Immature natural killer cell (primary cell): ENCODE data around the gene LDB2. TPM values are rescaled to one million over a fixed set of nuclear protein-coding genes. Genes with fewer than 3 reads are reported as not detected.

ENCODE experiments used
- DNase-seq, 3 donors: peaks; one replicate each; pipeline ENCODE4 v3.0.0; 2022; ENCODE audit warnings: mixed read lengths in 1 of 3
- H3K27ac Mint-ChIP-seq, 6 donors: one replicate each; pipeline ENCODE4 v1.8.0; 2020; ENCODE audit warnings: mixed read lengths in 6 of 6, mild to moderate bottlenecking in 5 of 6, inconsistent platforms in 4 of 6, moderate library complexity in 3 of 6
- H3K27me3 Mint-ChIP-seq, 3 donors: one replicate each; pipeline ENCODE4 v1.8.0; 2020 to 2021; ENCODE audit warnings: low read depth in 3 of 3, mild to moderate bottlenecking in 3 of 3, mixed read lengths in 3 of 3, moderate library complexity in 3 of 3, inconsistent platforms in 1 of 3
- H3K36me3 Mint-ChIP-seq, 3 donors: one replicate each; pipeline ENCODE4 v1.8.0; 2020; ENCODE audit warnings: mixed read lengths in 3 of 3, inconsistent platforms in 2 of 3, mild to moderate bottlenecking in 2 of 3
- H3K4me1 Mint-ChIP-seq, 2 donors: one replicate each; pipeline ENCODE4 v1.8.0; 2020; ENCODE audit warnings: inconsistent platforms in 2 of 2, mild to moderate bottlenecking in 2 of 2, mixed read lengths in 2 of 2, moderate library complexity in 1 of 2
- H3K4me3 Mint-ChIP-seq, 5 donors: one replicate each; pipeline ENCODE4 v1.8.0; 2020; ENCODE audit warnings: mild to moderate bottlenecking in 5 of 5, mixed read lengths in 5 of 5, inconsistent platforms in 3 of 5, moderate library complexity in 3 of 5
- H3K9me3 Mint-ChIP-seq, 6 donors: one replicate each; pipeline ENCODE4 v1.8.0; 2020; ENCODE audit warnings: mild to moderate bottlenecking in 6 of 6, mixed read lengths in 6 of 6, inconsistent platforms in 4 of 6, moderate library complexity in 3 of 6
- polyA plus RNA-seq, 3 donors: library from polyadenylated mRNA; unstranded; fragments of 300-500 nt; fragmentation: Illumina TruSeq; gene quantifications; one replicate each; pipeline ENCODE4 v1.2.3, GENCODE V29; 2021

LDB2 gene
- polyA plus RNA-seq, 3 donors from 2014 or later = 6.9 to 15.8 (median 7.5) TPM

DNA sequence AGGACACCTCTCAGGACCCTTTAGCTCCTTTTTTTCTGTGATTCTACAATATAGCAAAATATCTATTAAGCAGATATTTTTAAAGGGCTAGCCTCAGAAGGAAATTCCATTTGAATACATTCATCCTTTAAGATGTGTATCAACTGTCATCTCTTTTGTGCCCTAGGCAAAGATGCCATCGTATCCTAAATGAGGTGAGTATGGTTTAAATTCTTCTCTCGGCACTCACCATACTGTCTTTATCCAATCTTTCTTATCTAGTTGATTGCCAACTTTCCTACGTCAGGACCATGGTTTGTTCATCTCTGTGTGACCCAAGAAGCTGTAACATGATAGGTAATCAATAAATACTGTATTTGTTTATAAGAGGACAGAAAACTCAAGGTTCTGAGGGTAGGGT is 176.0 kb downstream of the LDB2 start:
- Mint-ChIP-seq H3K27ac (no peak overlapping the region), H3K4me3 (no peak overlapping the region), H3K36me3 (peaks cover 0 to 8% (median 8%) of the 10 kb centered on the region in 3 donors), H3K27me3 (peaks cover 0 to 3% (median 2%) of the 10 kb centered on the region in 3 donors), H3K9me3 (peaks cover 0 to 6% (median 3%) of the 10 kb centered on the region in 6 donors), H3K4me1 (peaks cover 11 to 14% of the 10 kb centered on the region in 2 donors)
- DNase-seq = no peak

DNA sequence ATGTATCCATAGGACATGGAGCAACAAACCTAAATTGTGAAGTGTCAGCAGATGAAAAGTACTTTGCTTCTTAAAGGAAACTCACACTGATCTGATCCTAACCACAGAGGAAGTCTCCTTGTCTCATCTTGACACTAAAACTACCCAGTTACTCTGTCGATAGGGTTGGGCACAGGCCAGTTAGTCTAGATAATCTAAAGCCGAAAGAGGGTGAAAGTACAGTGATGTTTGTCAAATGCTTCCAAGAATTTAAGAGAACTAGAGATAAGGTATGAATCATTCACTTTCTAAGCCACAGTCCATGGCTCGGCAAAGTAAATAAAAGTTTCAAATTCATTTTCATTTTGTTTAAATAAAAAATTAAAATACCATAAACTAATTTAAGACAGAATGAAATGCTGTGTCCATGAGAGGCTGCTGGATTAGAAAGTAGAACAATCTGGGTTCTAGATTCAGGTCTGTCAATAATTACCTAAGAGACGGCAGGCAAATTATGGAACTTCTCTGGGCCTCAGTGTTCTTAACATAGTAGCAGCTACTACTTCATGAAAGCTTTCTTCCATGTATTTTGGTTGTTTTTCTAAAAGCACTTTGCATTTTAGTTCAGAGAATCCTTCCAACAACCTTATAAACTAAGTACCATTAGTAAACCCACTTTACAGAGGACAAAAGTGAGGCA is 176.7 kb downstream of the LDB2 start:
- DNase-seq = peak in 1 of 3 donors; percentile 3
- Mint-ChIP-seq H3K4me3 (peak overlapping the region in 4 of 5 donors; percentile 44 to 71 (median 58)), H3K27me3 (peaks cover 0 to 3% (median 2%) of the 10 kb centered on the region in 3 donors), H3K9me3 (peaks cover 0 to 6% (median 3%) of the 10 kb centered on the region in 6 donors), H3K4me1 (peaks cover 11 to 14% of the 10 kb centered on the region in 2 donors), H3K27ac (peak overlapping the region in 3 of 6 donors; percentile 40 to 81 (median 71)), H3K36me3 (peaks cover 0 to 5% (median 5%) of the 10 kb centered on the region in 3 donors)

DNA sequence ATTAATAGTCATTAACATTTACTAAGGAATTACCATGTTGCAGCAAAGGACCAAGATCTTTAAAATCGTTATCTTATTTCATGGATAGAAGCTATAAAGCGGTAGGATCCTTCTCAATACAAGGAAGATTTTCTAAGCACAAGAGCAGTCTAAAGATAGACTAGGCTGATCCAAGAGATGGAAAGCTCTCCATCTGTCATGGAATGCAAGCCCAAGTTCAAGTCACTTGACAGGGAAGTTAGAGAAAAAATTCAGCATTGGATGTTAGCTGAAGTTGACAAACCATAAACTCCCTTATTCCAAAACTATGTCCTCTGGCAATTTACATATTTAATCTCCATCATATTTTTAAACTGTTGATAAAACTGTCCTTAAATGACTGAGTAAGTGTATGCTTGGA is 177.7 kb downstream of the LDB2 start:
- no peak for DNase-seq
- H3K27ac Mint-ChIP-seq = no peak overlapping the region
- peaks cover 0 to 3% (median 2%) of the 10 kb centered on the region in 3 donors for H3K27me3 Mint-ChIP-seq
- H3K4me3 Mint-ChIP-seq = peak overlapping the region in 1 of 5 donors; percentile 15
- peaks cover 11 to 14% of the 10 kb centered on the region in 2 donors for H3K4me1 Mint-ChIP-seq
- H3K36me3 Mint-ChIP-seq = peaks cover 0 to 5% (median 5%) of the 10 kb centered on the region in 3 donors
- peaks cover 0 to 6% (median 3%) of the 10 kb centered on the region in 6 donors for H3K9me3 Mint-ChIP-seq

DNA sequence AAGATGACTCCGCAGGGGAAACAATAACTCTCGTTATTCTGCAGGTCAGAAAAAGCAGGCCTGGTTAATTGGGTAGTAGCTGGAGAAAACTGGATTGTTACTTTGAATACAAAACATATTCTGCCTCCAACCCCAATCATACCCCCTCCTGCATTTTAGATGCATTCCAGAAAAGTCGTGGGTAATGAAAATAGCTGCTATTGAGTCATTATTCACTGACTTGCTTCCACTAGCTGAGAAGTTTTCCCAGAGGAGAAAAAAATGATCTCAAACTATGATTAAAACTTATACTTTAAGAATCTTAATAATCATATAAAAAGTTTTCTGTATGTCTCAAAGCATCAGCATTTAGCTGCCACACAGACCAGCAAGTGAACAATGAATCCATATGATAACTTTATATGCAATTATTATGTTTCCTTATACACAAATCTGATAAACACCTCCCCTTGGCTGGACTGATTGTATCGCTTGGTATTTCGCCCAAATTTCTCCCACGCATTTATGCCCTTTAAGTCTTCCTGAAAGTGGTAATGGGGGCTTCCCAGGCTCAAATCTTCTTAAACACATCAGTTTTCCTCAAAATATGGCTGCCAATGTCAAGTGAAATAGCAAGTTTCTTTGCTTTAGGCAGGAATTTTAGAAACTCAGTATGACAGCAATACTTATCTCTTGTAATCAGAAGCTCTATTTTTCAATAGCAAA is 181.0 kb downstream of the LDB2 start:
- Mint-ChIP-seq H3K9me3 (no peaks in the 10 kb centered on the region), H3K4me3 (no peak overlapping the region), H3K4me1 (peaks cover 7 to 11% of the 10 kb centered on the region in 2 donors), H3K27ac (no peak overlapping the region), H3K36me3 (peaks cover 0 to 5% (median 0%) of the 10 kb centered on the region in 3 donors), H3K27me3 (no peaks in the 10 kb centered on the region)
- DNase-seq = no peak

DNA sequence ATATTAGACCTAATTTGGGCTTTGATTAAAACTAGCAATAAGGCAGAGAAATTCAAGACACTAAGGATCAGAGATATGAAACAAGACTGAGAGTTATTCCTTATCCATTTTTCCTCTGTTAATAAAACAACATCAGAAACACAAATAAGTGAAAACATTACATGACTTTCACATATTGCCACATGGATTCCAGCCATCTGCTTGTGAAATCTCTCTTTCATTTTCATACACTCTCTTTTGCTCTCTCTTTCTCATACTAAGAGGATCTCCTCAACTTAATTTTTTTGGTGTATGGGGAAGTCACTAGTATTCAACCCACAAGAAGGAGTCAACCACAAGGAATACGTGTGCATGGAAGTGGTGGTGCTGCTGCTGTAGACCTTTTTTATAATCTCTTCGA is 183.0 kb downstream of the LDB2 start:
- Mint-ChIP-seq H3K9me3 (no peaks in the 10 kb centered on the region), H3K4me1 (no peaks in the 10 kb centered on the region), H3K27me3 (no peaks in the 10 kb centered on the region), H3K27ac (no peak overlapping the region), H3K4me3 (no peak overlapping the region), H3K36me3 (peaks cover 0 to 5% (median 0%) of the 10 kb centered on the region in 3 donors)
- no peak for DNase-seq

DNA sequence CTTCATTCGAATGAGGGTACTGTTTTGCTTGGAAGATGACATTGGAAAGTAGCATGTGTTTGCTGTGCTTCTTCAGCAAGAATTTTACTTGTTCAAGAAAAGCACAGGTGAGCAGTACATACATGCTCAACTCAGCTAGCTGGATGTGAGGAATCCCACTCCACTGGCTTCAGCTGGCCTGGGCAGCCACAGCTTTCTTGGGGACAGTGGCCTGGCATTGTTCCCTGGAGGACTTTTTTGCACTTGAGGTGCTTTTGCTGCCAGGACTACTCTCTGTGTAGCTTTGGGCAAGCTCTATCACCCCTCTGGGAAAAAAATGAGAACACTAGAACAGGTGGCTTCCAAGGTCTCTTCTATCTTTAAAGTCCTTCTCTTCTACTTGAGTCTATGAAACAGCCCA is 184.3 kb downstream of the LDB2 start:
- H3K9me3 Mint-ChIP-seq = no peaks in the 10 kb centered on the region
- DNase-seq = no peak
- peaks cover 0 to 2% (median 0%) of the 10 kb centered on the region in 3 donors for H3K27me3 Mint-ChIP-seq
- H3K4me1 Mint-ChIP-seq = no peaks in the 10 kb centered on the region
- H3K27ac Mint-ChIP-seq = no peak overlapping the region
- no peak overlapping the region for H3K4me3 Mint-ChIP-seq
- no peaks in the 10 kb centered on the region for H3K36me3 Mint-ChIP-seq

DNA sequence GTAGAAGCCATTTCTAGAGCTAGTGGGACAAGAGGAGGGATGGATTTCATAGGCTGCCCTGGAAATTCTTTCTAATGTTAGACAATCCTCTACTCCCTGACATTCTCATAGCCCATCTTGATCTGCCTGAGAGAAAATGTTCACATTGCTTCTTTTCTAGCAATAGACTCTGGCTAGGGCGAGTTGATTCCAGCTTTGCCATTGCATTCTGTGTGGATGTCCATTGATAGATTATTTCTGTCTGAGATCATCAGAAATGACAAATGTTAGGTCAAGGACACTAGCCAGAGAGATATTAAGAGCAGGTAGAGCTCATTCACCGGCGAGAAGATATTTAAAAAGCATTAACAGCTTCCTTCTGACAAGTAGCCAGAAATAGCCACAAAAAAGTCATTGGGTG is 184.7 kb downstream of the LDB2 start:
- no peaks in the 10 kb centered on the region for H3K4me1 Mint-ChIP-seq
- H3K27me3 Mint-ChIP-seq = peaks cover 0 to 2% (median 1%) of the 10 kb centered on the region in 3 donors
- no peak for DNase-seq
- H3K27ac Mint-ChIP-seq = no peak overlapping the region
- H3K36me3 Mint-ChIP-seq = no peaks in the 10 kb centered on the region
- peaks cover 0 to 1% (median 0%) of the 10 kb centered on the region in 6 donors for H3K9me3 Mint-ChIP-seq
- H3K4me3 Mint-ChIP-seq = no peak overlapping the region

DNA sequence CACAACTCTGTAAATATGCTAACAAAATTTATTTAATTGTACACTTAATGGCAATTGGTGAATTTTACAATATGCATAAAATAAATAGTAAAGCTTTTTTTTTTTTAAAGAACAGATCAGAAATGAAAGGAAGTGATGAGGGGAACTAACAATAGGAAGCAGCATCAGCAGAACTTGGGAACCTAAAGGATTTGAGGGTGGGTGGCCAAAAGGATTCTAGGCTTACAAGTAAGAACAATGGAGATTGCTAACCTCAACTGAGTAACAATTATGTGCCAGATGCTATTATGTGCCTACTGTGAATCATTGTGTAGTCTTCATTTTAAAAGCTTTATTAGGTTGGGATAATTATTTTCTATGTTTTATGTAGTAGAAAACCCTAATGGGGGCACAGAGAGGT is 185.2 kb downstream of the LDB2 start:
- Mint-ChIP-seq H3K9me3 (peaks cover 0 to 5% (median 0%) of the 10 kb centered on the region in 6 donors), H3K27ac (no peak overlapping the region), H3K4me1 (no peaks in the 10 kb centered on the region), H3K4me3 (no peak overlapping the region), H3K36me3 (peaks cover 2 to 3% (median 3%) of the 10 kb centered on the region in 3 donors), H3K27me3 (peaks cover 0 to 3% (median 2%) of the 10 kb centered on the region in 3 donors)
- no peak for DNase-seq

DNA sequence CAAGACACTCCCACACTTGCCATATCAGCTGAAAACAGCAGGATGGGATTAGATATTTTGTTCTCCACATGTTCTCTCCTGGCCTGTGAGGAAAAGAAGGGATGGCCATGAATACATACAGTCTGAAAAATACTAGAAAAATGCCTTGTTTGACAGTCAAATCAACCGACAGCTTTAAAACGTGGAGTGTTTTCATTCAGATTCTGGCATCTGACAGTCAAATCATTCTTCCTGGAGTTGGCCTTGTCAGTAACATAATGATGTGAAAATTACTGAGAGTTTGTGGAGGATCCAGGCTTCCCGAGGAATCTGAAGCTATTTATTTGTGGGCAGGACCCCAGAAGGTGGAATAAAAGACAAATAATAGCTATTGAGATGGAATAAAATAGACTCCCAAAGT is 188.2 kb downstream of the LDB2 start:
- H3K9me3 Mint-ChIP-seq = peaks cover 0 to 6% (median 0%) of the 10 kb centered on the region in 6 donors

DNA sequence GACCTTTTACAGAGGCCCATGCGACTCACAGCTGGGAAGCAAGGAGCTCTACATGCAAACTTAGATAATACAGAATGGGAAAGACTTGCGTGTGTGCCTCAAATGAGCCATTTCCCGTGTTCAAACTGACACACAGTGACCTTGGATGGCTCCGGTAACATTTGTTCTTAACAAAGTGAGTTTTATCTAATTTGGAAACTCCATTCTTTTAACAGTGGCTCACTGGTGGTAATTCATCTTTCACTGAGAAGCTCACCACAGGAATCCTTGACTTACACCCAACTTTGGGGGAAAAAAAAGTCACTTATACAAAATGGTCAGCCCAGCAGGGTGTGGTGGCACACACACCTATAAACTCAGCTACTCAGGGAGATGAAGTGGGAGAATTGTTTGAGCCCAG is 190.6 kb downstream of the LDB2 start:
- Mint-ChIP-seq H3K27ac (no peak overlapping the region), H3K36me3 (peaks cover 4 to 5% (median 4%) of the 10 kb centered on the region in 3 donors), H3K9me3 (peaks cover 0 to 6% (median 0%) of the 10 kb centered on the region in 6 donors)

More for the DNA sequence above, 188.2 kb downstream of the LDB2 start:
- Mint-ChIP-seq H3K36me3 (peaks cover 3 to 5% (median 4%) of the 10 kb centered on the region in 3 donors), H3K4me3 (no peak overlapping the region), H3K27ac (no peak overlapping the region), H3K27me3 (peaks cover 0 to 3% (median 2%) of the 10 kb centered on the region in 3 donors), H3K4me1 (no peaks in the 10 kb centered on the region)
- DNase-seq = no peak

DNA sequence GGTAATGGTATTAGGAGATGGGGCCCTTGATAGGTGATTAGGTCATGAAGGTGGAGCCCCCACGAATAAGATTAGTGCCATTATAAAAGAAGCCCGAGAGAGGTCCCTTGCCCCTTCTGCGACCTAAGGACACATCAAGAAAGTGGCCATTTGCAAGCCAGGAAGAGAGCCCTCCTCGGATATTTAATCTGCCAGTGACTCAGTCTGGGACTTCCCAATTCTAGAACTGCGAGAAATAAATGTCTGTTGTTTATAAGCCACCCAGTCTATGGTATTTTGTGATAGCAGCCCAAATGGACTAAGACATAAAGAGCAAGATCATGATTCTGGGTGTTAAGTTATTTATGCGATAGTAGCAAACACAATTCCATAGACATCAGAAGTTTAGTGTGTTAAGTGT is 192.2 kb downstream of the LDB2 start:
- Mint-ChIP-seq H3K36me3 (peaks cover 4 to 6% (median 5%) of the 10 kb centered on the region in 3 donors), H3K27me3 (peaks cover 0 to 3% (median 2%) of the 10 kb centered on the region in 3 donors), H3K4me1 (no peaks in the 10 kb centered on the region), H3K27ac (no peak overlapping the region), H3K9me3 (peaks cover 0 to 6% (median 0%) of the 10 kb centered on the region in 6 donors), H3K4me3 (no peak overlapping the region)
- no peak for DNase-seq

More for the DNA sequence above, 190.6 kb downstream of the LDB2 start:
- Mint-ChIP-seq H3K4me3 (no peak overlapping the region), H3K27me3 (peaks cover 0 to 3% (median 2%) of the 10 kb centered on the region in 3 donors), H3K4me1 (no peaks in the 10 kb centered on the region)
- DNase-seq = no peak

DNA sequence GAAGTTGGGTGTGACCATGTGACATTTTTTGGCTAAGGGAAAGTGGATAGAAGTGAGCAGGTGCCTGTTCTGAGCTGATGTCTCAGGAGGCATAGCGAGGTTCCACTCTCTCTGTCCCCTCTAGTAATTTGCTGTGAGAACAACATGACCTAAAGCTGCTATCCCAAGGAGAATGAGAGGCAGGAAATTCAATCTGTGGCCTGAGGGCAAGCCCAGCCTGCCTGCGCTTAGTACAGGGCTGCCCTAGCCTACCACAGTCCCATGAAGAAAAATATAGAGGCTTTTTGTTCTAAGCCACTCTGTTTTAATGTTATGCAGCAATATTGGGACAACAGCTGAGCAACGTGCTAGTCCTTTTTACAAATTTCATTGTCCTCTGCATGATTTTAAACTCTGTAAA is 193.1 kb downstream of the LDB2 start:
- Mint-ChIP-seq H3K36me3 (peaks cover 4 to 6% (median 5%) of the 10 kb centered on the region in 3 donors), H3K27ac (no peak overlapping the region), H3K4me1 (no peaks in the 10 kb centered on the region), H3K9me3 (peaks cover 0 to 6% (median 0%) of the 10 kb centered on the region in 6 donors), H3K4me3 (no peak overlapping the region), H3K27me3 (peaks cover 0 to 3% (median 2%) of the 10 kb centered on the region in 3 donors)
- no peak for DNase-seq

DNA sequence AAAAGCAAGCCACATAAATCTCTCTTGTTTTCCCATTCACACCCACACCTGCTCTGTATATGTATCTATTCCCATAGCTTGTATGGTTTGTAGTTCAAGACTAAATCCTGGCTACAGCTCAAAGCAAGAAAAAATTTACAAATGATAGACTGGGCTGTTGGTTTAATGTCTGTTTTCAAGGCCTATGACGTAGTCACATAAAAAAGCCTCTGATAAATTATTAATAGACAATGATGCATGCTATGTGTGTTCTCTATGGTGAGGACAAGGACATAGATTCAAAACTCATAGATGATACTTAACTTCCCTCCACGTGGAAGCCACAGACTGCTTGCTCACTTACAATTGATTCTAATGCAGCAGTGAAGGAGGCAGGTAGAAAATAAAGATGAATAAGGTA is 194.0 kb downstream of the LDB2 start:
- peaks cover 0 to 6% (median 0%) of the 10 kb centered on the region in 6 donors for H3K9me3 Mint-ChIP-seq
- H3K4me3 Mint-ChIP-seq = no peak overlapping the region
- peaks cover 0 to 3% (median 0%) of the 10 kb centered on the region in 3 donors for H3K27me3 Mint-ChIP-seq
- no peak for DNase-seq
- H3K27ac Mint-ChIP-seq = no peak overlapping the region
- peaks cover 4 to 6% (median 5%) of the 10 kb centered on the region in 3 donors for H3K36me3 Mint-ChIP-seq
- no peaks in the 10 kb centered on the region for H3K4me1 Mint-ChIP-seq

DNA sequence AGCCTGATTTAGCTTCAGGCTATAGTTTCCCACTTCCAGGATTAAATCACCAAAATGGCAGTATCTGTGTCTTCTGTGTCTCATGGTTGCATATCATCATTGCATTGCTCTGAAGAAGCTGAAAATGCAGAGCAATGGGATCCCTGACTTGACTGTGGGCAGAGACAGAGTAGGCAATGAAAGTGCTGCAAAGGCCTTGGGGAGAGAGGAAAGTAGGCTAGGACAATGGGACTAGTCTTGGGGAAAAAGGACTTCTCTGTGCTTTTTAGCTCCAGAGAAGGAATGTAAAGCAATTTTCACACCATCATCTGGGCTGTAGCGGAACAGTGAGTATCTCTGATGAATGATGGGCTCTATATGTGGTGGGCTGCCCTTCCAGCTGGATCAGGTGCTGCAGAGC is 202.5 kb downstream of the LDB2 start:
- no peak overlapping the region for H3K27ac Mint-ChIP-seq

More for the DNA sequence above, 202.5 kb downstream of the LDB2 start:
- no peak for DNase-seq
- Mint-ChIP-seq H3K9me3 (no peaks in the 10 kb centered on the region), H3K4me3 (no peak overlapping the region), H3K27me3 (peaks cover 0 to 6% (median 0%) of the 10 kb centered on the region in 3 donors), H3K36me3 (peaks cover 0 to 4% (median 0%) of the 10 kb centered on the region in 3 donors), H3K4me1 (no peaks in the 10 kb centered on the region)
